HG03139 (cell line): ENCODE data around the gene FBXL20.
"Not testable (repeated sequence)": the region's sequence is repeated elsewhere in the genome, so short reads cannot be mapped to it uniquely, and the experiment has no call there.

Experiments
- ATAC-seq: cut with Tn5 transposase; IDR thresholded peaks from one replicate; pipeline ENCODE4 v1.9.1; 2021; ENCODE audit not compliant: unreplicated experiment

Gene FBXL20

DNA sequence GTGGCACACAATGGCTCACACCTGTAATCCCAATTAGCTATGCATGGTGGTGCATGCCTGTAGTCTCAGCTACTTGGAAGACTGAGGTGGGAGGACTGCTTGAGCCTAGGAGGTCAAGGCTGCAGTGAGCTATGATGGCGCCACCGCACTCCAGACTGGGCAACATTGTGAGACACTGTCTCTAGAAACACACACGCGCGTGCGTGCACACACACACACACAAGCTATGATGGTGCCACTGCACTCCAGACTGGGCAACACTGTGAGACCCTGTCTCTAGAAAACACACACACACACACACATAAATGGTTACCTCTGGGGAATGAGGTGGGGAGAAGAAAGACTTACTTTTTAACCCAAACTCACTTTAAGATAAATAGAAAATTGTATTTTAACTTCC lies 16.4 kb downstream of the FBXL20 start:
- ATAC-seq: no peak

DNA sequence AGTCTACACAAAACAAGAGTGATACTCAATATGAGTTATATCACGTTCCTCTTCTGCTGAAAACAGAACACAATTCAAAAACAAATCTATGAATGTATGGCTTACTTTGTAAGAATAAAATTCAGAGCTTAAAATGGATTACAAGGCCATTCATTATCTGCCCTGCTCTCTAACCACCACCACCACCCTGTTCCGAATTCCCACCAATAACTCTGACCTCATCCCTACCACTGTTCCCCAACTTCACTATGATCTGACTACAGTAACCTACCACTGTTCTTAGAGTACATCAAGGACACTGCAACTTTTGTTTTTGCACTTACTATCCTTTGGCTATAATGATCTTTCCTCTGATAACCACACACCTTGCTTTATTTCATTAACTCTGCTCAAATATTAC lies 21.3 kb downstream of the FBXL20 start:
- no peak for ATAC-seq

DNA sequence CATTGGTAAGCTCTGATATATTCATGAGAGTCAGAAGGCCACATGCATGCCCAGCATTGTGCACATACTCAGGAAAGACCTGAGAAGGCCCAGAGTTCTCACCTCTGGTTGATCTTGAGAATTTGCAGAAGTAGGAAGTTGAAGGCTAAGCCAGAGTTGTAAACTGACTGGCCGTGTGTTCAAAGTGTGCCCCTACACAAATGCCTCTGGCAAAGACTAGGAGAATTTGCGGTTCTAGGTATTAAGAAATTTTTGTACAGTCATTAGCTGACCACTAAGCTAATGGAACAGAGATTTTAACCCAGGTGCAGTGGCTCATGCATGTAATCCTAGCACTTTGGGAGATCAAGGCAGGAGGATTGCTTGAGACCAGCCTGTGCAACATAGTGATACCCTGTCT lies 25.0 kb downstream of the FBXL20 start:
- no peak for ATAC-seq

DNA sequence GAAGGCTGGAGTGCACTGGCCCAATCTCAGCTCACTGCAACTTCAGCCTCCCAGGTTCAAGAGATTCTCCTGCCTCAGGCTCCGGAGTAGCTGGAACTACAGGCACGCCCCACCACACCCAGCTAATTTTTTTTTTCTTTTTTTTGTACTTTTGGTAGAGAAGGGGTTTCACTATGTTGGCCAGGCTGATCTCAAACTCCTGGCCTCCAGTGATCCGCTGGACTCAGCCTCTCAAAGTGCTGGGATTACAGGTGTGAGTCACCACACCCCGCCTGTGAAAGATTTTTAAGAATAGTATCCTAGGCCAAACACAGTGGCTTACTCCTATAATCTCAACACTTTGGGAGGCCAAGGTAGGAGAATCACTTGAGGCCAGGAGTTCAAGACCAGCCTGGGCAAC lies 33.6 kb downstream of the FBXL20 start:
- not testable (repeated sequence) for ATAC-seq

DNA sequence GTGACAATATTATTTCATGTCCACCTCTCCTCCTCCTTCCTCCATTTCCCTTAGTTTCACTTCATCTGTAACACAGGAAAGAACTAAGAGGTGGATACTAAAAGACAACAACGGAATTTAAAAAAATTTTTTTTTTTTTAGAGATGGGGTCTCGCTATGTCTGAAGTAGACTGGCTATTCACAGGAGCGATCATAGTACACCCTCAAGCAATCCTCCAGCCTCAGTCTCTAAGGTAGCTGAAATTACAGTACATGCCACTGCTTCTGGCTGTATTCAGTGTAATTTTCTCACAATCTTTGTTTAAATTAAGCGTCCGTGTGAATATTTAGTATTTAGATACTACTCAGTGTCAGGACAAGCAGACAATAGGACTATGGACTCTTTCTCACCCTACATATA lies 35.6 kb downstream of the FBXL20 start:
- ATAC-seq: no peak

DNA sequence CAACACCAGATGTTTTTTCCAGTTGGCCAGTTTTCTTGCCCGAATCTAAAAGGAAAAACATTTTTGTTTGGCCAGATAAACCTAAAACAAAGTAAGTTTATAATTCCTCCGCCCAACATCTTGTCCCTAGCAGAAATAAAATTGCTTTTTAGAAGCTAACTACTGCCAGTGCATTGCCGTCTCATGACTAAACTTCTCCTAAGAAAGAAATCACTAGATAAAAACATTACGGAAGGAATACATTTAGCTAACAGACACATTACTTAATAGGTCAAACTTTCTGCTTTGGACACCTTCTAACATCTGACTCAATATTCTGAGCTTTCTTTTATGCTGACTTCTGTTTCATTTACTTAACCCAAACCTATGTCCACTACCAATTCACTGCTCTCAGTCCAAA lies 36.2 kb downstream of the FBXL20 start:
- no peak for ATAC-seq

DNA sequence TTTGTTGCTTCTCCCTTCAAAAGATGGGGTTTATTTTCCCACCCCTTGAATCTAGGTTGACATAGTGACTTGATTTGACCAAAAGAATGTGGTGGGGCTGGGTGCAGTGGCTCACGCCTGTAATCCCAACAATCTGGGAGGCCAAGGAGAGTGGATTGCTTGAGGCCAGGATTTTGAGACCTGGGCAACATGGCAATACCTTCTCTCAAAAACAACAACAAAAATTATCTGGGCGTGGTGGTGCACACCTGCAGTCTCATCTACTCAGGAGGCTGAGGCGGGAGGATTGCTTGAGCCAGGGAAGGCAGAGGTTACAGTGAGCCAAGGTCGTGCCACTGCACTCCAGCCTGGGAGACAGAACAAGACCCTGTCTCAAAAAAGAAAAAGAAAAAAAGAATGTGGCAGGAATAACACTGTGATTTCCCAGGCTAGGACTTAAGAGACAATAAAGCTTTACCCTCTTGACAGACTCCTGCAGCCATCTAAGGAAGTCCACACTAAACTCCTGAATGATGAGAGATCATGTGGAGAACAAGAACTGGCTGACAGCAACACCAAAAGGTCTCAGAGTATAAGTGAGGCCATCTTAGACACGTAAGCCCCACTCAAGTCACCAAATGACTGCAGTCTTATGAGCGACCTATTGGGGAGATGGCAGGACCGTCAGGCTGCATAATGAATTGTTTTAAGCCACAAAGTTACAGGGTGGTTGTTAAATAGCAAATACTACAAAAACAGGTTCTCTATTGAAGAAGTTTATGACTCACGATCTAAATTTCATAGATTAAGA lies 37.0 kb downstream of the FBXL20 start:
- ATAC-seq: no peak

DNA sequence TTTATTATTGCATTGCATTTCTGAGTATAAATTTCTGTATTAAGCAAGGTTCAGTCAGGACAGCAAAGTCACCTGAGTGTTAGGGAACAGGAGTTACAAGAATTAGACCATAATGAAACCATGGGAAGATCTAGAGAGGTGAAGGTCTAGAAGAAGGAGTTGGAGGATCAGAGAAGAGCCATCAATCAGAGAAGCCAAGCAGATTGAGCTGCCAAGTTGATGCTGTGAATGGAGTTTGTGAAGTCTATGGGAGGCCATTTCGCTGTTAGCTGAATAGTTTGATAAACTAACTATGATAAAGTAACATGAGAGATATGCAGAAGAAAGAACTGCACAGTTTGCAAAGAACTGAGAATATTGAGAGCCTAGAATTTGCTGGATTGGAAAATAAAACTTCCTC lies 40.4 kb downstream of the FBXL20 start:
- no peak for ATAC-seq

DNA sequence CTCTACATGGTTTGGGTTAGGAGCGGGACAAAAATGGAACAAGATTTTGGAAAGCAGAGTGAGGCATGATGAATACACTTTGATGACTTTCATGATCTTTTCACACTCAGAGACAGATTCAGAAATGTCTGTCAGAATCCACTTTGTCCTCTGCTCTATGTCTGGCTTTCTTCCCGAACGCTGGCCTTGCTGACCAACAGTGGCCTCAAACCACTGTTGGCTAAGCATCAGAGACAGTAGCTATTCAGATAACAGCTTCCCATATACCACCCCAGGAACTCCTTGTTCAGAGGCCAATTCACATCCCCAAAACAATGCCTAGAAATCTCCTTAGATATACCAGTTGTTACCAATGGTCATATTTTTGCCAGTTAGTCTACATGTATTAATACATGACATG lies 40.9 kb downstream of the FBXL20 start:
- ATAC-seq: no peak

DNA sequence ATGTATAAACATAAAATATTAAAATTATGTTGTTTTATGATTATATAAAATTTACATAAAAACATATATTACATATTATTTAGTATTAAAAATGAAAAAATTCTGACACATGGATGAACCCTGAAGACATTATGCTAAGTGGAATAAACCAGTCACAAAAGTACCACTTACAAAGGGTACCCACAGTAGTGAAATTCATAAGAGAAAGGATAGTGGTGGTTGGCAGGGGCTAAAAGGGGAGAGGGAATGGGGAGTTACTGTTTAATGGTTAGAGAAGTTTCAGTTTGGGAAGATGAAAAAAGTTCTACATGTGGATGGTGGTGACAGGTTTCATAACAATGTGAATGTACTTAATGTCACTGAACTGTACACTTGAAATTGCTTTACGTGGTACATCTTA lies 41.4 kb downstream of the FBXL20 start:
- no peak for ATAC-seq

DNA sequence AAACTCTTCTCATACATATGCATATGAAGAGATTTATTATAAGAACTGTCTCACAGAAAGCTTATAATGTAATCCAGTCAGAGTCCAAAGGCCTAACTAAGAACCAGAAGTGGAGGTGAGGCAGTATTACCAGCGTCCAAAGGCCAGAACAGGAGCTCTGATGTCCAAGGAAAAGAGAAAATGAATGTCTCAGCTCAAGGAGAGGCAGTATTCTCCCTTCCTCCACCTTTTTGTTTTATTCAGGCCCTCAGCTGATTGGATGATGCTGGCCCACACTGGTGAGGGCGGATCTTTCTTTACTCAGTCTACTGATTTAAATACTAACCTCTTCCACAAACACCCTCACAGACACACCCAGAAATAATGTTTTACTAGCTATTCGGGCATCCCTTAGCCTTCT lies 43.4 kb downstream of the FBXL20 start:
- ATAC-seq: no peak

DNA sequence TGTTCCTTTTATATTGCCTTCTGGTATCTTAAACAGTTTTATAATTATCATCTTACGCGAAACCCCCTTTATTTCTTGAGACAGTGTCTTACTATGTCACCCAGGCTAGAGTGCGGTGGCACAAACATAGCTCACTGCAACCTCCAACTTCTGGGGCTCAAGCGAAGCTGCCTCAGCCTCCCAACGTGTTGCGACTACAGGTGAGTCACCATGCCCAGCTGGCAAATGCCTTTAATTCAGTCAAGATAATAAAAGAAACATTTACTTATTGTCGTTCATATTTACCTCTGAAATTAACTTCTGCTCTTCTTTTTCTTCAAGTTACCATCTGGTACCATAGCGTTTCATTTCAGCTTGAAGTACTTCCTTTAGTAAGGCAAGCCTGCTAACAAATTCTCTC lies 43.9 kb downstream of the FBXL20 start:
- ATAC-seq: no peak

DNA sequence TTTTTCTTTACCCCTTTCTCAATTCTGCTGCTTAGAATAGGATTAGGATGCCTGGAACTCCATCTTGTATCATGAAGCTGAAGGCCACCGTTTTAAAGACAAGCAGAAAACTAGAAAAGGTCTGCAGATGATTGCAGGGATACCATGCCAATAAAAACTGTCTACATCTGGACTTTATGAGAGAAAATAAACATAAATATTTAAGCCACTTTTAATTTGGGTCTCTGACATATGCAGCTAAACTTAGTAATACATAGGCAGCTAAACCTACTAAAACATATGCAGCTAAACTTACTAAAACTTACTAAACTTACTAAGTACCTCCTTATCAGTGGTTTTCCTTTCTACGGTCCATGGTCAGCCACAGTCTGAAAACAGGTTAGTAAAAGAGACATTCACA lies 48.4 kb downstream of the FBXL20 start:
- no peak for ATAC-seq

DNA sequence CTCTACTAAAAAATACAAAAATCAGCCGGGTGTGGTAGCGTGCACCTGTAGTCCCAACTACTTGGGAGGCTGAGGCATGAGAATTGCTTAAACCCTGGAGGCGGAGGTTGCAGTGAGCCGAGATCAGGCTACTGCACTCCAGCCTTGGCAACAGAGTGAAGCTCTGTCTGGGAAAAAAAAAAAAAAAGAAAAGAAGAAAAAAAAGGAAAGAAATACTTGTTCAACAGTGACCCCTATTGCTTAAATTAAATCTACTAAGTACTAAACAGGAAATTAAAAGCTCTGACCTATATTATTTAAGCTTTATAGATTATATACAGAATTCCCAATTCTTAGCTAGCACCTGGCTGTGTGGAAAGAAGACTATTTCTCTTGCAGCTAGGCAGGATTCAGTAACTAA lies 48.9 kb downstream of the FBXL20 start:
- no peak for ATAC-seq

DNA sequence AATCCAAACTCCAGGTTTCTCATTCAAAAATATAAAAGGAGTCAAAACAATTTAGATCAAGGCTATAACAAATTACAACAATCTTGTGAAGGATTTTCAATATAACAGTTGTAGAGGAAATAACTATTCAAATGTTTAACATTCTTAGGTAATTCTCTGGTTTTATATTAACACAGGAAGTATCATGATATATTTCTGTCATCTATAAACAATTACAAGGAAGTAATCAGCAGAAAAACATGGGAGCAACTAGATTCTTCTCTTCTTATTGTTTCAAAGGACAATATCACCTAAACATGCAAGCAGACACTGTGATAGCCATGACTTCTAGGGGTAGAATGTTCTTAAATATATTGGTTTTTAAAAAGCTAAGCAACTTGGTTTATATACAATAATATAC lies 49.9 kb downstream of the FBXL20 start:
- ATAC-seq: no peak

DNA sequence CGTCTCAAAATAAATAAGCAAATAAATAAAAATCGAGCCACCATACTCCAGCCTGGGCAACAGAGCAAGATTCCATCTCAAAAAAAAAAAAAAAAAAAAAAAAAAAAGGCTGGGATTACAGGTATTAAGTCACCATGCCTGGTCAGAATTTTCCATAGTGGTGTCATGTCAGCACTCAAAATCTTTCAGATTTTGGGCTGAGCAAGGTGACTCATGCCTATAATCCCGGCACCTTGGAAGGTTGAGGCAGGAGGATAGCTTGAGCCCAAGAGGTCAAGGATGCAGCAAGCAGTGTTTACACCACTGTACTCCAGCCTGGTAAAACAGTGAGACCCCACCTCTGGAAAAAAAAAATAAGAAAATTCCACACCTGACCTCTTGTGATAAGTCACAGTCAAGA lies 52.2 kb downstream of the FBXL20 start:
- ATAC-seq: no peak

DNA sequence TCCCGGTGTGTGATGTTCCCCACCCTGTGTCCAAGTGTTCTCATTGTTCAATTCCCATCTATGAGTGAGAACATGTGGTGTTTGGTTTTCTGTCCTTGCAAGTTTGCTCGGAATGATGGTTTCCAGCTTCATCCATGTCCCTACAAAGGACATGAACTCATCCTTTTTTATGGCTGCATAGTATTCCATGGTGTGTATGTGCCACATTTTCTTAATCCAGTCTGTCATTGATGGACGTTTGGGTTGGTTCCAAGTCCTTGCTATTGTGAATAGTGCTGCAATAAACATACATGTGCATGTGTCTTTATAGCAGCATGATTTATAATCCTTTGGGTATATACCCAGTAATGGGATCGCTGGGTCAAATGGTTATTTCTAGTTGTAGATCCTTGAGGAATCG lies 54.6 kb downstream of the FBXL20 start:
- ATAC-seq: not testable (repeated sequence)

DNA sequence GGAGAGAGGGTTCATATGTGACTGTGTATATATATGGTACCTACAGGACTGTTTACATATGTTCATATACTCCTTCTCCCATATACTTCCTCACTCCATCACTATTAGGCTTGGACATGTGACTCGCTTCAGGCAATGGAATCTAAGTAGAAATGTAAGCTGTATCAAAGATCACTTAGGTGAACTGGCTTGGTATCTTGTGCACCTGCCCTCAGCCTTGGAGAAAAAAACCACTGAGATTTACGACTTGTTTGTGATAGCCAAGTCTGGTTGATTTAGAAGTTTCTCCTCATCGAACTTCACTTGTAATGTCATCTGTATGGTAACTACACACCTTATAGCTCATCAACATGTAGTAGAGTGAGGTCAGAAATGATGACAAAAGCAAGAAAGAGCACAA lies 59.9 kb downstream of the FBXL20 start:
- no peak for ATAC-seq

DNA sequence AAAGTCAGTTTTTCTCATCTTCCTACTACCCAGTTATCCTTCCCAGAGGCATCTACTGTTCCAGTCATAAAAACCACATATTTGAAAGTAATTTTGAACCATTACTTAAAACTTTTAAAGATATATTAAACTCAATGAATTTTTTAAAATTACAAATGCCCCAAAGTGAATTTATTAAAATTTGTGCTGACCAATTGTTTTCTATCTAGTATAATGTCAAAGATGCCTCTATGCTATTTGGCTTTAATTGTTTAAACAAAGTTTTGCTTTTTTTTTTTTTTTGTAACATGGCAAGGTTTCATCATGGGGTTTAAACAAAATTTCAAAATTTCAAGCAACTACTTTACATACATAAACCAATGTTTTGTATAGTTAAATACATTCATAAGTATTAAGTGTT lies 60.7 kb downstream of the FBXL20 start:
- no peak for ATAC-seq

DNA sequence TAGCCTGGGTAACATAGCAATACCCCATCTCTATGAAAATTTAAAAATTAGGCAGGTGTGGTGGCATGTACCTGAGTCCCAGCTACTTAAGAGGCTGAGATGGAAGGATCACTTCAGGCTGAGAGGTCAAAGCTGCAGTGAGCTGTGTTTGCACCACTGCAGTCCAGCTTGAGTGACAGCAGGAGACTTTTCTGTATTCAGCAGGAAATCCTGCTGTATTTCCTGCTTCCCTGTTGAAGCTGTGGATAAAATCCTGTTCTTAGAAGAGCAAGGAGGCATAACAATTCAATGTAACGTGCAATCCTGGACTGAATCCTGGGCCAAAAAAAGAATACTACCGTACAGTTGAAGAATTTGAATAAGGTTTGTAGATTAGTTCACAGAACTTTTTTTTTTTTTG lies 62.2 kb downstream of the FBXL20 start:
- ATAC-seq: no peak

DNA sequence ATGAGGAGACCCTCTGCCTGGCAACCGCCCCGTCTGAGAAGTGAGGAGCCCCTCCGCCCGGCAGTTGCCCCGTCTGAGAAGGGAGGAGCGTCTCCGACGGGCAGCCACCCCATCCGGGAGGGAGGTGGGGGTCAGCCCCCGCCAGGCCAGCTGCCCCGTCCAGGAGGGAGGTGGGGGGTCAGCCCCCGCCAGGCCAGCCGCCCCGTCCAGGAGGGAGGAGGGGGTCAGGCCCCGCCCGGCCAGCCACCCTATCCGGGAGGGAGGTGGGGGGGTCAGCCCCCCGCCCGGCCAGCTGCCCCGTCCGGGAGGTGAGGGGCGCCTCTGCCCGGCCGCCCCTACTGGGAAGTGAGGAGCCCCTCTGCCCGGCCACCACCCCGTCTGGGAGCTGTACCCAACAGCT lies 63.8 kb downstream of the FBXL20 start:
- ATAC-seq: not testable (repeated sequence)

DNA sequence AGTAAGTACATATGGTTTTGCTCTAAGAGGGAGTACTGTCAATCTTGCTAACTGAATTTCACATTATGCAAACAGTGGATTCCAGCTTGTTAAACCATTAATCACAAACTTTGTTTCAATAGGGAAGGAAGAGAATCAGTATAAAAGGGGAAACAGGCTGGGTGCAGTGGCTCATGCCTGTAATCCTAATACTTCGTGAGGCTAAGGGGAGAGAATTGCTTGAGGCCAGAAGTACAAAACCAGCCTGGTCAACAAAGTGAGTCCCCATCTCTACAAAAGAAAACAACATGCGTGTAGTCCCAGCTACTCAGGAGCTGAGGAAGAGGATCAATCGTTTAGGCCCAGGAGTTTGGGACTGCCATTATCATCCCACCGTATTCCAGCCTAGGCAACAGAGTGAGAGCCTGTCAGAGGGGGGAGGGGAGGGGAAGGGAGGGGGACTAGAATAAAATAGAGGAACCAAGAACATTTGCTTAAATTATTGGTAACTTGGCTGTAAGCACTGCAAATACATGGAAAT lies 65.7 kb downstream of the FBXL20 start:
- ATAC-seq: no peak
